Colonic mucosa (tissue), 4 donors: ENCODE results near the gene USP10. TPM values are rescaled to one million over a fixed set of nuclear protein-coding genes. Genes with fewer than 3 reads are reported as not detected.

Source experiments
- DNase-seq: peaks from one replicate; pipeline ENCODE4 v3.0.0-alpha.2; 2020
- H3K27ac ChIP-seq: fragments of 200-600 bp; one replicate; pipeline ENCODE4 v1.8.0; 2021
- H3K27me3 ChIP-seq: fragments of 200-600 bp; one replicate; pipeline ENCODE4 v1.8.0; 2021
- H3K36me3 ChIP-seq: fragments of 200-600 bp; one replicate; pipeline ENCODE4 v1.8.0; 2021
- H3K4me1 ChIP-seq: fragments of 200-600 bp; one replicate; pipeline ENCODE4 v1.8.0; 2021; ENCODE audit warnings: mild to moderate bottlenecking
- H3K4me3 ChIP-seq: fragments of 200-600 bp; one replicate; pipeline ENCODE4 v1.8.0; 2021
- H3K9ac ChIP-seq, 2 donors: one replicate each; pipeline ENCODE4 v1.7.0; 2013; ENCODE audit warnings: control low read depth in 2 of 2, low read depth in 2 of 2, low read length in 2 of 2
- H3K9me3 ChIP-seq: fragments of 200-600 bp; one replicate; pipeline ENCODE4 v1.8.0; 2021
- intact Hi-C: fragments of 100-400 bp; cut with DNase I; formaldehyde crosslinking; loops from one replicate; pipeline ENCODE4 v1.14.1; 2022
- total RNA-seq, 2 donors: library from RNA; stranded (reverse); fragmentation: NEBNext Ultra II Directional in 1 of 2; extraction: Animal tissue kit (Norgen Biotek cat#: 25700) in 1 of 2; gene quantifications; one replicate each; pipeline ENCODE4 v1.2.1, GENCODE V29; 2021
- TF ChIP-seq, protein P1 (sequence below): fragments of 200-600 bp; IDR thresholded peaks from one replicate; pipeline ENCODE4 v1.8.0; 2022; ENCODE audit warnings: antibody characterized with exemption, mild to moderate bottlenecking
- donor health status: healthy.
- donor health status: DM: no; HTN: no; CAD: no.
- donor health status: DM: no; HTN: no; CAD: no.

The USP10 gene
- total RNA-seq, 2 donors from 2014 or later = 70.0 to 88.2 TPM

DNA sequence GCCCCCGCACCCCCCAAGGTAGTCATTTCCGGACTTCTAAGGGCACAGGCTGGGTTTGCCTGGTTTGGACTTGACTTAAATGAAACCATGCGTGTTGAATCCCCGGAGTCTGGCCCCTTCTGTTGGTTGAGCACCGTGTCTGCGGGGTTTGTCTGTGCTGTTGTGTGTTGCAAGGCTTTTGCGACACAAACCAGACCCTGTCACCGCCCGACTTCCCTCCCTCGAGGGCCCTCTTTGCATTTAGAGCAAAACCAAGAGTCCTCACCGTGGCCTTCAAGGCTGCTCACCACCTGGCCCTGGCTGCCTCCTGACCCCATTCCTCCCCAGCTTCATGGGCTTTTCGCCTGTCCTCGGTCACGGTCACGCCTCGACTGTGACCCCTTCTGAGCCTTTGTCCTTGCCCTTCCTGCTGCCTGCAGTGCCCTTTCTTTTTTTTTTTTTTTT is 127.4 kb downstream of the USP10 start:
- peak overlapping the region; percentile 74 for H3K27ac ChIP-seq
- intact Hi-C loops = no loop called here

GRCh38 chr16:84827897-84828296 is 128.1 kb downstream of the USP10 start:
- Histone ChIP-seq H3K36me3 (no peaks in the 10 kb centered on the region), H3K27ac (peak overlapping the region; percentile 74), H3K9ac (no peak overlapping the region), H3K27me3 (no peaks in the 10 kb centered on the region), H3K9me3 (no peaks in the 10 kb centered on the region), H3K4me1 (no peaks in the 10 kb centered on the region), H3K4me3 (no peak overlapping the region)
- no peak for DNase-seq
- TF ChIP-seq, protein P1, sequence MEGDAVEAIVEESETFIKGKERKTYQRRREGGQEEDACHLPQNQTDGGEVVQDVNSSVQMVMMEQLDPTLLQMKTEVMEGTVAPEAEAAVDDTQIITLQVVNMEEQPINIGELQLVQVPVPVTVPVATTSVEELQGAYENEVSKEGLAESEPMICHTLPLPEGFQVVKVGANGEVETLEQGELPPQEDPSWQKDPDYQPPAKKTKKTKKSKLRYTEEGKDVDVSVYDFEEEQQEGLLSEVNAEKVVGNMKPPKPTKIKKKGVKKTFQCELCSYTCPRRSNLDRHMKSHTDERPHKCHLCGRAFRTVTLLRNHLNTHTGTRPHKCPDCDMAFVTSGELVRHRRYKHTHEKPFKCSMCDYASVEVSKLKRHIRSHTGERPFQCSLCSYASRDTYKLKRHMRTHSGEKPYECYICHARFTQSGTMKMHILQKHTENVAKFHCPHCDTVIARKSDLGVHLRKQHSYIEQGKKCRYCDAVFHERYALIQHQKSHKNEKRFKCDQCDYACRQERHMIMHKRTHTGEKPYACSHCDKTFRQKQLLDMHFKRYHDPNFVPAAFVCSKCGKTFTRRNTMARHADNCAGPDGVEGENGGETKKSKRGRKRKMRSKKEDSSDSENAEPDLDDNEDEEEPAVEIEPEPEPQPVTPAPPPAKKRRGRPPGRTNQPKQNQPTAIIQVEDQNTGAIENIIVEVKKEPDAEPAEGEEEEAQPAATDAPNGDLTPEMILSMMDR = no peak
- intact Hi-C loops = no loop called here

More for the DNA sequence above, 127.4 kb downstream of the USP10 start:
- Histone ChIP-seq H3K27me3 (no peaks in the 10 kb centered on the region), H3K9me3 (no peaks in the 10 kb centered on the region), H3K4me1 (no peaks in the 10 kb centered on the region), H3K4me3 (no peak overlapping the region), H3K9ac (peak overlapping the region in 1 of 2 donors; percentile 43), H3K36me3 (no peaks in the 10 kb centered on the region)
- no peak for DNase-seq
- TF ChIP-seq, protein P1 = no peak

DNA sequence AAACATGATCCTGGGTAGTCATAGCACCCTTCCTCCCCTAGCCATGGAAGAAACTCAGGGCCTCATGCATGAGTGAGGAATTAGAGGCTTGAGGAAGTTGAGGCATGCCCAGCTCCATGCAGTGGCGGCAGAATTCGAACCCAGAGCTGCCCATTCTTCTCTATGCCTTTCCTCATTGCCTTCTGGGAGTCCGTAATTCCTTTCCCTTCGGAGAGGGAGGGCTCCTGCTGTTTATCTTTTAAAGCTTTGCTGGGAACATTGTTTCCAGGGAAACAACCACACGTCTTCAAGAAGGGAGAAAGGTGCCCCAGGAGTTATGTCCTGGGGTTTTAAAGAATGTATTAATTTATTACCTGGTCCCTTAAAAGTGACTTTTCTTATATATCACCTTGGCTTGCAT is 128.5 kb downstream of the USP10 start:
- Histone ChIP-seq H3K9ac (no peak overlapping the region), H3K36me3 (no peaks in the 10 kb centered on the region), H3K4me1 (no peaks in the 10 kb centered on the region), H3K4me3 (no peak overlapping the region), H3K27me3 (no peaks in the 10 kb centered on the region), H3K27ac (peak overlapping the region; percentile 74), H3K9me3 (no peaks in the 10 kb centered on the region)
- no peak for DNase-seq
- TF ChIP-seq, protein P1 = no peak
- intact Hi-C loops = no loop called here

Other genes with a start within 250 kb of the USP10 start
- gene MEAK7, start 195.3 kb upstream of the USP10 start, total RNA-seq = 10 to 100 TPM; 17.0 to 23.4 TPM
- 100 to 1,000 TPM in 1 of 2 donors, 10 to 100 TPM in 1; 79.1 to 138 TPM for gene COTL1, start 81.9 kb upstream of the USP10 start, total RNA-seq
- 10 to 100 TPM; 49.7 to 62.7 TPM for gene KLHL36, start 51.5 kb upstream of the USP10 start, total RNA-seq
- 10 to 100 TPM; 10.4 to 37.9 TPM for gene CRISPLD2, start 120.0 kb downstream of the USP10 start, total RNA-seq